Frontal cortex (tissue), 4 donors: ENCODE data around the gene ADAM20. TPM values are rescaled to one million over a fixed set of nuclear protein-coding genes. Genes with fewer than 3 reads are reported as not detected.
"Not testable (repeated sequence)": the region's sequence is repeated elsewhere in the genome, so short reads cannot be mapped to it uniquely, and the experiment has no call there.

Source experiments
- DNase-seq, 2 donors: peaks; one replicate each; pipeline ENCODE4 v3.0.0; 2012; ENCODE audit warnings: low spot score in 2 of 2
- FAIRE-seq: peaks from 2 replicates; lab custom pipeline; 2012; peaks lifted over from hg19 to GRCh38; lab: Jason Lieb, UNC
- total RNA-seq: library from RNA; depleted of rRNA; stranded (reverse); fragments of >200 nt; gene quantifications from one replicate; pipeline ENCODE4 v1.2.3, GENCODE V29; 2014
- donor health status: control.
- donor health status: control.
- donor health status: control.

ADAM20 gene
- 1.6 TPM for total RNA-seq

DNA sequence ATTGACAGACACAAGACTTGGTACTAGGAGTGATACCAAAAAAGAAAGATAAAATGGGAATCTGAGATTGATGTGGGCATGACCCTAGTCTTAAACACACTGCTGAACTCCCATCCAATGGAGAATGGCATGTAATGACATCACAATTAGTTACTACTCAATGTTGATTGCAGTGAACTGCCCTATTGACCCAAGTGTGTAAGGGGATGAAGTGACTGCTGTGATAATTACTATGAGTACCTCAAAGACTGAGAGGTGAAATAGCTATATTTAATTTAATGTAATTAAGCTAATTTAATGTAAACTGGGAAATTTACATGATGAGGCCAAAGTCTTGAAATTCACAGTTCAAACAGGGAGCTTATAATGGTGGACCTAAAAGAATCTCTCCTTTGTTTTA is at the start of gene ADAM20:
Gene ADAM20 (minus strand): TSS at position 101 of the 400 bp plus-strand sequence. CDS start 10,247 bp downstream, outside the sequence.
- FAIRE-seq (no peak), DNase-seq (no peak)

DNA sequence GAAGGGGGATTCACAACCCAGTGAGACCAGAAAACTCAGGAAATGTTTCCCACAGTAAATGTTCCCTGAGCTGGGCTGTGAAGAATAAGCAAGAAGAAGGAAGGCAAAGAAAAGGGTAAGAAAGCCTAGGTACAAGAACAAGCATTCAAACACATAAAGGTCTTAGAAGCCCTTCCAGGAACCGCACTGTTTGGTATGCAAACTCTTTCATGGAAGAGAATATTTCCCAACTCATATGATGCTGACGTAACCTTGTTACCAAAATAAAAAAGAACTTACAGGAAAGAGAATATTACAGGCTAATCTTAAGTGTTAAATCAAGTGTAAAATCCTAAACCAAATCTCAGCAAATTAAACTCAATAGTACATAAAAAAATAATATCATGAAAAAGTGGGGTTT is 42.1 kb upstream of the ADAM20 start:
- FAIRE-seq (no peak), DNase-seq (no peak)

DNA sequence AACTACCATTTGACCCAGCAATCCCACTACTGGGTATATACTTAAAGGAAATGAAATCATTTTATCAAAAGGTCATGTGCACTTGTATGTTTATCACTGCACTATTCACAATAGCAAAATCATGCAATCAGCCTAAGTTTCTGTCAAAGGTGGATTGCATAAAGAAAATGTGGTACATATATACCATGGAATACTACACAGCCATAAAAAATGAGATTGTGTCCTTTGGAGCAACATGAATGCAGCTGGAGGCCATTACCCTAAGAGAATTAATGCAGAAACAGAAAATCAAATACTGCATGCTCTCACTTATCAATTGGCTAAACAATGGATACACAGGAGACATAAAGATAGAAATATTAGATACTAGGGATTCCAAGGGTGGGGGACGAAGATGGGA is 38.2 kb upstream of the ADAM20 start:
- DNase-seq (no peak), FAIRE-seq (no peak)

DNA sequence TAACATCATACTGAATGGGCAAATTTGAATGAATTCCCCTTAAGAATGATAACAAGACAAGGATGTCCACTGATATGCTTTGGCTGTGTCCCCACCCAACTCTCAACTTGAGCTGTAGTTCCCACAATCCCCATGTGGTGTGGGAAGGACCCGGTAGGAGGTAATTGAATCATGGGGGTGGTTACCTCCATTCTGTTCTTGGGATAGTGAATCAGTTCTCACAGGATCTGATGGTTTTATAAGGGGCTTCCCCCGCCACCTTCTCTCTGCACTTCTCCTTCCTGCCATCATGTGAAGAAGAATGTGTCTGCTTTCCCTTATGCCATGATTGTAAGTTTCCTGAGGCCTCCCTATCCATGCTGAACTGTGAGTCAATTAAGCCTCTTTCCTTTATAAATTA is 36.3 kb upstream of the ADAM20 start:
- DNase-seq (no peak), FAIRE-seq (no peak)

DNA sequence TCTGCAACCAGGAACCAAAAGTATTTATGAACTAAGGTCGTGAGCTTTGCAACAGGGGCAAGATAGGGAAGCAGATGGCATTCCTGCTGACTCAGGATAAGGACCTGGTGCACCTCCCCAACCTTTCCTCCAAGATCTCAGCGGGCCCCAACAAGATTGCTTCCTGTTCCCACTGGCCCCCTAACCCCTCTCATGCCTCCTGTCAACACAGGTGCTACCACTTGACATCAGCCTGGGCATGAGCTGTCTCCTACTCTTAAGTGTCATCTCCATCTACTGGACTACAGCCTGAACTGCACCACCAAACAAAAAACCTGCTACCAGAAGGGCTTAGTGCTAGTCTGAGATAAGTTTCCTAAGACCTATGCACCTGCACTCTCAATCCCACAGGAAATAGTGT is 33.0 kb upstream of the ADAM20 start:
- no peak for DNase-seq
- no peak for FAIRE-seq

DNA sequence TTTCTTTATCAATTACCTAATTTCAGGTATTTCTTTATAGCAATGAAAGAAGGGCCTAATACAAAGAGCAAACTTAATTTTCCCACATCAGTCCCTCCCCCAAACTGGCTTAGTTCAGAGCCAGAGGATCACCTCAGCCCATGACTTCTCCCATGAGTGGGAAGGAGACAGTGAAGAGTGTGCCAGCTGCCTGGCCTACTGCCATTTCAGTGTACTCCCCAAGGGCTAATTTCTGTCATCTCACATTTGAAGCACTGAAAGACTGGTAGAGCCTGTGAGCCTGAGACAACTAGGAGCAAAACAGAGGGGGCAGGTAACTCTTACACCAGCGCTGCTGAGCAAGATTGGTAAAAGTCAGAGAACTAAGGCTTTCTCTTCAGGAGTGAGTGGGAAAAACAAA is 29.1 kb upstream of the ADAM20 start:
- DNase-seq (no peak), FAIRE-seq (no peak)

GRCh38 chr14:70563417-70563816 is 28.6 kb upstream of the ADAM20 start:
- FAIRE-seq = no peak
- no peak for DNase-seq

- no peak for FAIRE-seq
- DNase-seq = no peak
These were observed 23.6 kb upstream of the ADAM20 start for GRCh38 chr14:70558356-70558755.

DNA sequence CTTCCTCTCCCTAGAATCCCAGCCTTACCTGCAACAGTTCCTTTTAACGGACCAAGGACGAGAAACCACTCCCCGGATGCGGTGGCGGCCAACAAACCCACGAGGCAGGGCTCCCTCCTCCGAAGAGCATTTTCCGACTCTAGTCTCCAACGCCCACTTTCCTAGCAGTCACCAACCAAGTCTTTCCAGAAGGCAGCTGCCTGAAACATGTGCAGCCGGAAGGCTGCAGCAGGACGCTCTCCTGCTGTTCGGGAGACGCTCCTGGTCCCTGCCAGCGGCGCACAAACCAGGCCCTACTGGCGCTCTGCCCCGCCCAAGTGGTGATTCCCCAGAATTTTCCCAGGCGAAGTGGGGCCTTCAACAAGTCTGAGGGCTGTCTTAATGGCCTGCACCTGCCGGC is 21.1 kb upstream of the ADAM20 start:
- DNase-seq (no peak), FAIRE-seq (no peak)

- FAIRE-seq = no peak
These were observed 3.3 kb upstream of the ADAM20 start for GRCh38 chr14:70538087-70538486.

DNA sequence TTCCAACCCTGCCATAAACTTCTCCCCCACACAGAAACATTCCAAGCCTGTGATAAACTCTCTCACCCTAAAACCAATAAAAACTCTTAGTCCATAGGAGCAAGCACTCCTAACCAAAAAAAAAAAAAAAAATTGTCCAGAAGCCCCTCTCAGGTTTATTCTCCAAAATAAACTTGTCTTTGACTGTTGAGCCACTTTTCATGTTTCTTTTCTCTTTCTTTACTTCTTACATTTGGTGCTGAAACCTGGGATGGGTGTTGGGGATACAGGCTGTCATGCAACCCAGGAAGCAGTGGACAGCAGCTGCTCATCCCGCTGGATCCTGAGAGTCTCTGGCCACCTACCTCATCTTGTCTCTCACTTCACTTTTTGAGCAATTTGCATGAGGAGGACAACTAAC is 2.0 kb upstream of the ADAM20 start:
- FAIRE-seq (no peak), DNase-seq (no peak)

More at GRCh38 chr14:70538087-70538486, 3.3 kb upstream of the ADAM20 start:
- DNase-seq = no peak

GRCh38 chr14:70530417-70530816 is 4.4 kb downstream of the ADAM20 start:
- no peak for FAIRE-seq
- DNase-seq = no peak

- FAIRE-seq (no peak), DNase-seq (no peak)
These were observed 7.2 kb downstream of the ADAM20 start for GRCh38 chr14:70527501-70528105.

GRCh38 chr14:70525691-70526090 is 9.1 kb downstream of the ADAM20 start:
- FAIRE-seq = no peak
- no peak for DNase-seq

DNA sequence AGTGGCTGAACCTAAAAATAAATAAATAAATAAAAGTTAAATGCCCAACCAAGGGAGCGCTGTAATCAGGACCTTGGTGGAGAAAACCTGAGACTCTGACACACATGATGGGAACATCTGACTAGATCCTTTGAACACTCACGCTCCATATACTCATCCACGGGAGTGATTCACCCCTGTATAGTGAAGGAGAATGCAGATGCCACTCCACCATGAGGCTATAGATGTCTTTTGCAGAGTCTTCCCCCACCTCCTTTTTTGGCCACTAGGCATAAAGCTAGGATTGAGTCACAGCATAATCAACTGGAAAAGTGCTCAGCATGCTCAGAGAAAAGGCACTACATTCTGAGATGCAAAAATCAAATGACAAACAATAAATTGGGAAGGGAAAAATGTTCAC is 19.0 kb downstream of the ADAM20 start:
- DNase-seq (no peak), FAIRE-seq (no peak)

DNA sequence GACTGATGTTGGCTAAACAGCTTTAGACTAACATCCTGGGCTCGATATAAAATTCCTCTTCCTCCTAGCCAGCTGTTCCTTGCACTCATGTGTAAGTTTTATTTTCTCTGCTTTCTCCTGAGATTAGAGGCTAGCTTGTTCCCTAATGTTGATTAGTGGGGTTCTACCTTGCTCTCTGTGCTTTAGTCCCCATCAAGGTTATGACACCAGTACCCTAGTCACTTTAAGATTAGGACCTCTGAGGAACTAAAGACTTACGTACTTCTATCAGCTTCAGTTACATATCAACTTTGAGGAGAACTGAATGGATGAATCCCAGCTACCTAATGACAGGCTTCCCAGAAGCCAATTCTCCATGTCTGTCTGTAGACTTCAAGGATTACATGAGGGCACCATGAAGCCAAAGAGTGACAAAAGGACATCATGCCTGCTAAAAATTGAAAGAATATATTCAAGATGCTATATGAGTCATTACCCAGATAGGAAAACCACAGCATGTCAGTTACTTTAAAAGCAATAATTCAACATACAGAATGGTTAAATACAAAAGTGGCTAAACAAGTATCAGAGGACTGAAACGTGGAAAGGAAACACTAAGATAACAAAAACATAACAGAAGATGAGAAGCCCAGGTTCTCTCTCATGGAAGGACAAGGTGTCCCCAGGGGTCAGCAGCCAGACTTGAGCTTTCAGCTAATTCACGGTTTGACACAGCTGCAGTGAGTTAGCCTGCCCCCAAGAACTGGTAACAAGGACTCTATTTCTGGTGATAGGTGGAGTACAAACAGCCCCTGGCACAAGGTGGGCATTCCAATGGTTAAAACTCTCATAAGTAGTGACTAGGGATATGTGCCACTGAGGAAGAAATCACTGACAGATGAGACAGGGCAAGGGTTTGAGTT is 20.4 kb downstream of the ADAM20 start:
- no peak for DNase-seq
- FAIRE-seq = no peak

- no peak for DNase-seq
- FAIRE-seq = no peak
These were observed 36.6 kb downstream of the ADAM20 start for GRCh38 chr14:70498191-70498590.

GRCh38 chr14:70489579-70490200 is 45.1 kb downstream of the ADAM20 start:
- DNase-seq (no peak), FAIRE-seq (no peak)

- not testable (repeated sequence) for FAIRE-seq, DNase-seq
These were observed 57.3 kb downstream of the ADAM20 start for GRCh38 chr14:70477356-70478105.

- DNase-seq, FAIRE-seq: not testable (repeated sequence)
These were observed 59.3 kb downstream of the ADAM20 start for GRCh38 chr14:70475459-70475858.
